Keratinocyte (primary cell): ENCODE measurements around the gene PARD3.
"Not testable (repeated sequence)": the region's sequence is repeated elsewhere in the genome, so short reads cannot be mapped to it uniquely, and the experiment has no call there.

Source experiments
- CTCF ChIP-seq, 3 experiments: IDR thresholded peaks in 1 of 3; conservative IDR thresholded peaks in 1 of 3; optimal IDR thresholded peaks in 1 of 3; 2 replicates in 2 of 3; 3 replicates in 1 of 3; pipeline versions ENCODE3 to v1.5.1; 2011; ENCODE audit warnings: low read length in 3 of 3, mild to moderate bottlenecking in 3 of 3, moderate library complexity in 2 of 3, control low read depth in 1 of 3, inconsistent platforms in 1 of 3; ENCODE audit not compliant: insufficient read depth in 2 of 3; ENCODE audit errors: extremely low read depth in 1 of 3
- EZH2 ChIP-seq: IDR thresholded peaks from one replicate; pipeline ENCODE4 v1.6.1; 2012; ENCODE audit warnings: inconsistent platforms, mild to moderate bottlenecking, low read length, moderate library complexity

DNA sequence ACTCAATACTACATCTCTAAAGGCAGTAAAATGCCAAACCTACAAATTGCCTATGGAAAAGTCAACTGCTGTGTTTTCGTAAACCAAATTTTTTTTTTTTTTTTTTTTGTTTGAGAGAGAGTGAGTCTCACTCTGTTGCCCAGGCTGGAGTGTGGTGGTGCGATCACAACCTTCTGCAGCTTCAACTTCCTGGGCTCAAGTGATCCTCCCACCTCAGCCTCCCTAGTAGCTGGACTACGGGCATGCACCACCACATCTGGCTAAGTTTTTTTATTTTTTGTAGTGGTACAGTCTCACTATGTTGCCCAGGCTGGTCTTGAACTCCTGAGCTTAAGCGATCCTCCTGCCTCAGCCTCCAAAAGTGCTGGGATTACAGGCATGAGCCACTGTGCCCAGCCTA is 74.0 kb downstream of the PARD3 start:
- not testable (repeated sequence) for TF ChIP-seq CTCF (optimal IDR thresholded peaks at IDR 0.05 in 1 of 3, IDR thresholded peaks at IDR 0.05 in 1 of 3, conservative IDR thresholded peaks at IDR 0.05 in 1 of 3; ENCODE audit: extremely low read depth in 1 of 3, insufficient read depth in 2 of 3, low read length in 3 of 3); EZH2
